Stimulated activated CD8-positive, alpha-beta memory T cell treated with anti-CD3 and anti-CD28 coated beads, Interleukin-7, amount 100 ng/mL, for 48 hours (primary cell): ENCODE data around the gene C10orf53.

ENCODE experiments used
- DNase-seq, 2 donors: peaks; one replicate each; pipeline ENCODE4 v3.0.0-alpha.2; 2020; ENCODE audit warnings: low read depth in 1 of 2; ENCODE audit errors: extremely low read depth in 1 of 2

The C10orf53 gene, protein sequence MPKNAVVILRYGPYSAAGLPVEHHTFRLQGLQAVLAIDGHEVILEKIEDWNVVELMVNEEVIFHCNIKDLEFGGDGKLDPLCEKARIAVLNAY

DNA sequence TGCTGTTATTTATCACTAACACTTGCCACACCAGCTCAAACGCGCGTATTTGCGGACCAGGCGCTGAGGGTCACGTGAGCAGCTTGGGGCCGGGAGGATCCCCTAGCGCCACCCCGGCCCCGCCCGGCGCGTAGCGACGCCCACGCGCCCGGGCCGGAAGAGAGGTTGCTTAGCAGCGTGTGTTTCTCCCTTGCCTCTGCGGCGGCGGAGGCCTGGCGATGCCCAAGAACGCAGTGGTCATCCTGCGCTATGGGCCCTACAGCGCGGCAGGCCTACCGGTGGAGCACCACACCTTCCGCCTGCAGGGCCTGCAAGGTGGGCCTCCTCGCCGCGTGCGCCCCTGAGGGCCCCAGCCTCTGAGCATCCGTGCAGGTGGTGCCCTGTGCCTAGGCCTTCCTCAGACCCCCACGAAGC lies at the start of gene C10orf53:
Gene C10orf53, plus strand, starts transcription at position 172 of the 414 bp plus-strand sequence. Its CDS starts 47 bp downstream, at position 219.
- DNase-seq = peak; percentile 1 to 13

DNA sequence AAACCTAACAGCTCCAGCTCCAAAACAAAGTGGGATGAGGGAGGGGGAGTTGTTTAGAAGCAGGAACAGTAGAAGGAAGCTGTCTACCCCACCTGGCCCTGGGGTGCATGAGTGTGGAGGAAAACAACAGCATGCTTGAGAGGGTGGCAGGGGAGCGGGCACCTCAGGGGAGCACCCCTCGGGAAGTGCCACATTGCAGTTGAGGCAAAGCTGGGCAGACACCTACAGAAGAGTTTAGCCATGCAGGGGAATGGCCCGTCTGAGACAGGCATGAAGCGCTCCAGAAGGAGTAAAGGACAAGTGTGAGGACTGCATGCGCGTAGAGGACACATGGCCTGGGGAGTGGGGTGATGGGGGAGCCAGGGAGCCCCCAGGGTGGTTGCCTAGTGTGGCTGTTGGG lies 47.5 kb upstream of the C10orf53 start:
- DNase-seq = no peak

DNA sequence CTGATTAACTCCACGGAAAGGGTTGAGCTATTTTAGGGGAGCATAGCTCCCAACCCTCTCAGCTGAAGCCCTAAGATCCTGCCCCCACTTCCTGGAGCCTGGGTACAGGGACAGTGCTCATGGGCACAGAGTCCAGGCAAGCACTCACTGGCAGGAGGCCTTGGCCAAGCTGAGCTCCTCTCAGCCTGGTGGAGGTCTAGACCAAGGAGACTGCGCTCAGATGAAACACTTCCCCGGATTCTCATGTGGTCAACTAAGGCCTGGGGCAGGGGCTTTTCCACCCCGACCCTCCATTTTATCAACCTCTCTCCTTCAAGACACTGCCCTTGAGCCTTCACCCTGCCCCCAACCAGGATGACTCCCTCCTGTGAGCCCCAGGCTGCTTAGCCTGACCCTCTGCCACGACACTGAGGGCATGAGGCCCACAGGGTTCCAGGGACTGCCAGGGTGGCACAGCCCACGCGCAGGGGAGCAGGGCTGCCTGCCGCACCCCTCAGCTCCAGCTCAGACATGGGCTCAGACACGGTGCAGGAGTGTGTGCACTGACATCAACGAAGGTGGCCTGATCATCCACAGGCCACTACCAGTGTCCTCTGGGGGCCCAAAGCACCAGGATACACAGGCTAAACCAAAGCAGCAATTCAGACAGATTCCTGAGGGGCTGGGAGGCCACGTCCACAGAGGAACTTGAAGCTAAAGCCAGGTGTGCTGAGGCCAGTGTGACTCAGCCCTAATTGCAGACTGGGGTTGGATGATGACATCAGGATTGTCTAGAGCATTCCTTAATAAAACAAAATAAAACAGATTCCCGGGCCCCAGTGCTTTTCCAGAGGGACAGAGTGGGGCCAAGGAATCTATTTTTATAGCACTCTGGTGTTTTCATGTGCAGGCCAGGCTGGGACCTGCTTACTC lies 46.8 kb upstream of the C10orf53 start:
- no peak for DNase-seq

DNA sequence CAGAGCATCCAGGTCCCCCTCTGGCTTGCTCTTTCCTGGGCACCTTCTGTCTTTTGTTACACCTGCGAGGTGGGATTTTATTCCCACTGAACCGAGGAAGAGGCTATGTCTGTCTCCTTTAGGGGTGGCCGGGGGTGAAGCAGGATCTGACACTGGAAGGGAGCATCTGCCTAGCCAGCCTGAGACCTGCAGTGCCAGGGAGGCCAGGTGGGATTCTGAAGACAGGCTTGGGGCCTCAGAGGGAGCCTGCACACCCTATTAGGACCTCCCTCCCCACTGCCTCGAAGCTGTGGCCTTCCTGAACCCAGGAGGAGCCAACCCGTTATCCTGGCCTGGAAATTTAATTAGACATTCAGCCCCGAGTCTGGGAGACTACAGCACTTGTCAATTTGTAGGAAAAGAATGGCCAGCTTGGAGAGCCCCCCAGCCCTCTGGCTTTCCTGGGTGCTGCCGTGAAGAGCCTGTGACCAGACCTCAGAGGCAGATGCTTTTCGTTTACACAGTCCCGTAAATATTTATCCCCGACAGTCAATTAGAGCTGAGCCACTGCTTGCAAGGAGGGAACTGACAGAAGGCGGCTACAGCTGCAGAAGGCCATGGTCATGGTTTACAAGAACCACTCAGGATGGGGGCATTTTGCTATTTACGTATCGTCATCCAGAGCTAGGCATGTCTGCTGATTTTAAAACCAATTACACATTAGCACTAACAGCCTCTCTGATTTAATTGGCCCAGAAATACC lies 46.0 kb upstream of the C10orf53 start:
- DNase-seq = no peak

DNA sequence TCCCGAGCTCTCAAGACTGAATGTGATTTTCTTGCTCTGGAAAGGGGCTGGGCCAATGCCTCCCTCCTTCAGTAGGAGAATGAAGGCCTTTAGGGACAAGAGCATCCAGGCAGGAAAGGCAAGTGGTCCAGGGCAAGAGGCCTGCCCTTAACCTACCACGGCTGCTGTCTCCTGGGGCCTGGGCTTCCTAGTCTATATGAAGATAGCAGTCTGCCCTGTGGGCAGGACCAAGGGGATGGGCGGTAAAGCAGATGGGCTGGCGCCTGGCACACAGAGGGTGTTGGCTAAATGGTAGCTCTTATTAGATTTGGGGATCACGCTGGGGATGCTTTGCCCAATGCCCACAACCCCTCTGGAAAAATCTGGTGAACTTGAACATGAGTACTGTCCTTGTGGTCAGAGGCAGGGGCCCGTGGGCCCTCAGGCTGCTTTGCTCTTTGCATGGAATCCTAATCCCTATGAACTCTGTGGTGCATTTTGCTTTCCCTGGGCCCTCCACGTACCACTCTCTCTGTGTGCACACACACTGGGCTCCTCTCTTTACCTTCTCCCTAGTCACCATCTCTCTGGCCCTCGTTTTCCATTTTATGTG lies 45.3 kb upstream of the C10orf53 start:
- no peak for DNase-seq

DNA sequence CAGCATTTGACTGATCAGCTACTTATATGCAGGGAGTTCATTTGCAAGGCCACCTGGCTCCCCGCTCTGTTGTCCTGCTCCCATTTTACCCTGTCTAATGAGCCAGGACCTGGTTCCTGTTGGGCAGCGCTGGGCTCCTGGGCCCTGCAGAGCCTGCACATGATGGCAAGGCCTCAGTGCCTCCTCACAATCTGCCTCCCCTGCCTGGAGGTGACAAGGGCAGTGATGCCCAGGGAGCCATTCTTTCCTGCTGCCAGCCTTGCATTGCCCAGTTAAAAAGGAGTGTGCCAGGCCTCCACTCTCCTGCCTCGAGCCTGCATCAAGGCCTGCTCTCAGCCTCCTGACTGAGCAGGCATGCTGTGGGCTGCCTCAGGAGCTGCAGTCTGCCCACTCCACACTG lies 37.1 kb upstream of the C10orf53 start:
- no peak for DNase-seq

DNA sequence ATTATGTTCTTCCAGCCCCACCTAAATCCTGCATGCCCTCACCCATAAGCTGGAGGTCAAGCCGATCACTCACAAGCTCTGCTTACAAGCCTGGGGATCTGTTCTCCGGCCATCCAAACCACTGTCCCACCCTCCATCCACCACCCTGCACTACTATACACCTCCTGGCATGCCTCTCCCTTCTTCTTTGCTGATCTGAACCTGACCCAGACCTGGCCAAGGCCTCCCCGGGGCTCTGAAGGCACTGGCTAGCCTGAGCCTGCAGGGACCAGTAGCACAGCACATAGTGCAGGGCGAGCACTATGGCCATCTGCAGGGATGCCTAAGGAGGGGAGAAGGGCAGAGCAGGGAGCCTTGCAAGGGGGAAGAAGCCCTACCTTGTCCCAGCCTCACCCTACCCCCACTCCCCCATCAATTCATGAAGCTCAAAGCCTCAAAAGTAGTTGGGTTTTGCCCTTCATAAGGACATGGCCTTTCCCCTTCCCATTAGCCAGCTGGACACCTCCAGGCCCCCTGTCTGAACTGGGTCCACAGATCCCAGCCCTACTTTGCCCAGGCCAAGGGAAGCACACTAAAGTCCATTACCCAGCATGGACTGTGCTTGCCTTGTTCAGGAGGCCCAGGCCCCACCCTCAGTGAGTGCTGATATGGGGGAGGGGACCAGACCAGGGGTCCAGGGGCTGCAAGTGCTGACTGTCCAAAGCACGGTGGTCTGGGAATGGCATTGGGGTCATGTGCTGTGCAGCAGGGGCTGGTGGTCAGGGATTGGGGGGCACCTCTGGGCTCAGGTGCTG lies 36.0 kb upstream of the C10orf53 start:
- no peak for DNase-seq

DNA sequence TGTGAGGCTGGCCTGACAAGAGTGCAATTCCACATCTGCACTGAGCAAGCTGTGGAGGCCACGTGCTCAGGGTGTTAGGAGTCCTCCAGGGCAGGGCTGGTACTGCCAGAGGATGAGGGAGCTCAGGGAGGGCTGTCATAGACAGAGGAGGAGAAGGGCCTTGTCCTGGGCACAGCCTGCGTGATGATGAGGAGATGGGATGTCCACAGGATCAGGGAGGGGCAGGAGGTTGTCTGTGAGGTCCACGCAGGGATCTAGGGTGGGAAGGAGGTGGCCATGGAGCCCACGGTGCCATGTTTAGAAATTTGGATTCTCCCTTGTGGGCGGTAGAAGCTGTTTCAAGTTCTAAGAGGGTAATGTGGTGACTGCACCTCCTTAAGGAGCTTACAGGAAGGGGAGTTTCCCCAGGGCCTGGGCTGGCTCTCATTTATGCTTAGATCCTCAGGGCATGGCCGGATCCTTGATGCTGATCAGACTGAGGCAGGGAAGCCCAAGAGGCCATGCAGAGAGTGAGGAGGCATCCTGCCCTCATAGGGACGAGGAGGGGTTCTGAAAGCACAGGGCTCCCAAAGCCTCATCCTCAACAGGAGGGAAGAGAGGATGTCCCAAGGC lies 35.3 kb upstream of the C10orf53 start:
- no peak for DNase-seq

DNA sequence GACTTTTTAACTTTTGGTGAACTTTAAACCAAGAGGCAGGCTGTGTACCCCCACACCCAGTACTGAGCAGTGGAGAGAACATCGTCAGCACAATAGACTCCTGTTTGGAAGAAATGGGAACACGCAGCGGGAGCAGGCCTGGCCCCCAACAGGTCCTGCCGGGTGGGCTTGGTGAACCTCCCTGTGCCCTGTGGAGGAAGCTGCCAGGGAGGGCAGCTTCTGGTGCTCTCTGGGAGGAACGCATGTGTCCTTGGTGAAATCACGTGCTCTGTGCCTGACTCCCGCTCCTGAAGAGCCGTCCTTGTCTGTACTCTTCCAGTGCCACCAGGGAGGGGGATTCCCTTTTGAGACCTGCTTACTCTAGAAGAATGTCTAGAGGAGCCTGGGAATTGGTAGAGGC lies 34.0 kb upstream of the C10orf53 start:
- no peak for DNase-seq

DNA sequence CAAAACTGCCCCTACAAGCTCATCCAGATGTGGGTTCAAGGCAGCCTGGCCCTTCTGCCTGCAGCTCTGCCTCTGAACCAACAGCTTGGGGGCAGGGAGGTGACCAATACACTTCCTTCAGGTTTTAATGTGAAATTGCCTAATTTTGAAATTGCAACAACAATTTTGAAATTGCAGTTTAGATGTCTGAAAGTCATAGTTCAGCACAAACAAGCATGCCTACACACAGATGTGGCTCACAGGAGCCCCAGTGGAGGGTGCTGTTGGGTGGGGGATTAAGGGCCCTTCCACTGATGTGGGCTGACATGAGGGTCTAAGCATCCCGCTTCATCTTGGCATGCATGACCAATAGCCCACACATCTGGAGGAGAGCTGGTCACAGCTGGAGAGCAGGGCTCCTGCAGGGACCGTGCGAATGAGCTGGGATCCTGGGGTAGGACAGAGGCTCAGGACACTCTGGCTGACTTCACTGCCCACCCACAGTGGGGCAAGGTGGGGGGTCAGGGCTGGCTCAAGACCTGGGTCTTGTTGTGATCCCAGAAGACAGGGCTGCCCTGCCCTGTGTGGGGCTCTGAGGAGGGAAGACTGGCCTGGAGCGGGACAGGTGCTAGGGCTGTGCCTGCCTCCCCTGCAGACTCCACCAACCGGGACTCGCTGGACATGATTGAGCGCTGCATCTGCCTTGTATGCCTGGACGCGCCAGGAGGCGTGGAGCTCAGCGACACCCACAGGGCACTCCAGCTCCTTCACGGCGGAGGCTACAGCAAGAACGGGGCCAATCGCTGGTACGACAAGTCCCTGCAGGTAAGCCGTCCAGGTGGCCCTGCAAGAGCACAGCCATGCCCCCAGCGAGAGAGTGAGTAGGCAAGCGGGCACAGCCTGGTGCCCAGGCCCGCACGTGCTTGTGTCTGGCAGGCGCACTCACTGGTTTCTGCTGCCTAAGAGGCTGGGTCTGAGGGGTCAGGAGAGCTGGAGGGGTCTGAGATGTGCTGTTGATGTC lies 33.3 kb upstream of the C10orf53 start:
- no peak for DNase-seq

DNA sequence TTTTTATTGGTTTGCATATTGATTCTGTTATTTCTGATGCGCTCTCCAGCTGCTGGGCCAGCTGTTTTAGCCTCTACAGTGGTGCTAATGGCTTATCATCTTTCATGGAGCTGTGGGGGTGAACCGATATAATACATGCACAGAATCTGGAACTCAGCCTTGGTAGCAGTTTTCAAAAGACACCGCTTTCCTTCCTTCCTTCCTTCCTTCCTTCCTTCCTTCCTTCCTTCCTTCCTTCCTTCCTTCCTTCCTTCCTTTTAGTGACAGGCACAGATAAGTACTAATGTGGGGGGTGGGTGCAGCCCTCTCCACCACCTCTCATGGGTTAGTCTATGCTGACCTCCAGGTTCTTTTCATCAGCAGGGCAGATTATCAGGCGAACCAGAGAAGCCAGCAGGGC lies 31.9 kb upstream of the C10orf53 start:
- DNase-seq = no peak

DNA sequence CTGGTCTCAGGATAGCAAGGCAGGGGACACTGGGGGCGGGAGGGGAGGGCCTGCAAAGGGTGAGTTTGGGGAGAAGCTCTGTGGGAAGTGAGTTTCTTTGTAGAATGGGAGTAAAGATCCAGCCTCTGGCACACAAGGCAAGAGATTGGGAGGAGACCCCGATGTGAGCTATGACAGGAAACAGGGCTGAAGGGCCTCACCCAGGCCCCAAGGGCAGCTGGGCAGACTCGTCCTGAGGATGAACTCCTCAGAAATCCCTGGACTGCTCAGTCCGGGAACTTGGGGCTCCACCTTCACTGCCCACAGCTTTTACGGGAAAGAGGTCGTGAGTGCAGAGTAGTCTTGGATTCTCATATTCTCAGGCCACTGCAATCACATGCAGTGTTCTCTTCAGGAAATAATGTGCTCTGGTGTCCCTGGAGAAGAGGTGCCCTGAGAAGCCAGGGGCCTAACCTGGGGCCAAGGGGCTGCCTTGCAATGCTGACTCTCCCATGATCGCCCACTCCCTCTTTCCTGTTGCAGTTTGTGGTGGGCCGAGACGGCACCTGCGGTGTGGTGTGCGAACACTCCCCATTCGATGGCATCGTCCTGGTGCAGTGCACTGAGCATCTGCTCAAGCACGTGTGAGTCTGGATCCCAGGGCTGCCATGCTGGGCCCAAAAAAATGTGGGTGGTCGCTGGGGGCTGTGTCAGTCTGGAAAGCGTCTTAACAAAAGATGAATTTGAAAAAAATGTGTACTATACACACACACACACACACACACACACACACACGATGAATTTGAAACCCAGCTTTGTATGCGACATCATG lies 31.3 kb upstream of the C10orf53 start:
- DNase-seq = no peak

DNA sequence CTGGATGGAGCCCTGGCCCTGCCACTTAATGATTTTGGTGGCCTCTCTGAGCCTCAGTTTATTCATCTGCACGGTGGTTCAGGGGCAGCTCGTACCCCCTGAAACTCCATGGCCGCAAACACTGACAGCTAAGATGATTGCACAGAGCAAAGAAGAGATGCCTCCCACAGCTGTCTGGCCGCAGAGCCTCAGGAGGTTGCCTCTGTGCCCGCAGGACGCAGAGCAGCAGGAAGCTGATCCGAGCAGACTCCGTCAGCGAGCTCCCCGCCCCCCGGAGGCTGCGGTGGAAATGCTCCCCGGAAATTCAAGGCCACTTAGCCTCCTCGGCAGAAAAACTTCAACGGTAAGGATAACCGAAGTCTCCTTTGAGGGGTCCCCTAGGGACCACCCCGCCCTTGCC lies 30.2 kb upstream of the C10orf53 start:
- peak; percentile 13 to 37 for DNase-seq

DNA sequence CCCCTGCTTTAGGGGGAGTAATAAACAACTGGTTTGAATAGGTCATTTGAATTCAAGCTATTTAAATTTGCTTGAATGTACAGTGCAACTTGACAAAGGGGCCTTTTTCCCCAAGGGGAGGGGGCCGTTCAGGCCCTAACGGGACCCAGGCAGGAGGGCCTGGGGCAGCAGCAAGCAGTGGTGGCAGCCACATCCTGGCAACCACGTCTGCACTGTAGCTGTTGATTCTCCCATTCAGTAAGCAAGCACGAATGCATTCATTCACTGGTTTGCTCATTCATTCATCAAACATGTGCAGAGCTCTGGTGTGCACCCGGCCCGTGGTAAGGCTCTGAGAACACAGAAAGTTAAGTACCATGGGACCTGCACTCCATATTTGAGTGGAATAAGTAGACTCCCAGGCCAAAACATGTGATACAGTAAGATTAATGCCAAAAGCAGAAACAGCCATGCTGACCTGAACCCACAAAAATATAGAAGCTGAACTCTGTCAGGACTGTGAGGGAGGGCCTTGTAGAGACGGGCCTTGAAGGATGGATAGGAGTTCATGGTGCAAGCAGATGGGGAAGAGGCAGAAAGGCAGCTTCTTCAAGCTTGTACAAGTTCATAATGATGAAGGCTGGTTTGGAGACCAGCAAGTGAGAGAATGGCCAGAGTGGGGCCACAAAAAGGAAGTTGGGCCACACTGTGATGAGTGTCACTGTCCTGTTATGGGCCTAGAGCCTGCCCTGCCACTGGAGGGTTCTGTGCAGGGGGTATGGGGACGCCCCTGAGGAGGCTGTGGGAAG lies 29.3 kb upstream of the C10orf53 start:
- DNase-seq = no peak

DNA sequence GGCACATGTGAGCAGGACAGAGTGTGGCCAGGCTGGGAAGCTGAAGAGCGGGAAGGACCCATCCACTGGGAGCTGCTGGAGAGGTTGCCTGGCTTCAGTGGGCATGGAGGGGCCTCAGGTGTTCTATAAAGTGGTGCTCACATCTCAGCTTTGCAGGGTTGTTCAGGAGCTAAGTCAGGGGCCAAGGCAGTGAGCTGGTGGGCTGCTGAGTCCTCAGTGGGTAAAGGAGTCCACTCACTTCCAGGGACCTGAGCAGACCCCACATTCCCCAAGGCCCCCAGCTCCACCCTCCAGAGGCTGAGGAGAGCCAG lies 28.8 kb upstream of the C10orf53 start:
- no peak for DNase-seq

DNA sequence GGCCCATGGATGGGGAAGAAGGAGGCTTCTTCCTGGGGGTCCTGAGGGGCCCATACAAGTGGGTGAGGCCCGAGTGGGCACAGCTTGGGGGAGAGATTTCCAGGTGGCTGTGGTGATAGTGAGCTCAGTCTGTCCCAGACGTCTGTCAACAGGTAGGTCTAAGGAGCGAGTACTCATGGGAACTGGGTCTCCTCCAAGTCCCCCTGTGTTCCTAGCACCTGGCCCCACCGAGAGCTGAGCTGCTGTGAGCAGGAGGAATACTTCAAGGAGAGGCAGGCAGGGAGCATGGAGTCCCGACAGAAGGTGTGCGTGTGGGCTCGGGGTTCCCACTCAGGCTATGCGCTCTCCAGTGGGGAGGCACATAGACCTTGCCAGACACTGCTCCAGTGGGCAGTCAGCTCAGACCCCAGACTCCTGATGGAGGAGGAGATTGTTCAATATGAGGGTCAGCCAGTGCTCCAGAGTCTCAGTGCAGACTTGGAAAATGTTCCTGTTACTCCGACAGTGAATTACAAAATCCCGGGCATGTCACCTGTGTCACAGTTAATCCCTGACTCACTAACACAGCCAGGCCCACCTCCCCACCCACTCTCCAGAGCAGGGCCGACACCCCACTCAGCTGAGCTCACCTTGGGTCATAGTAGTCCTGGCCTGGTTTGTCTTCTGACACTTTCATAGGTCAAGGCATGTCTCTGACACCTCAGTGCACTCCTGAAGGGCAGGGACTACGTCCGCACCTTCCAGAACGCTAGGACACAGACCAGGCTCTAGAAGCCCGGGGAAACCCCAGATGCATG lies 28.2 kb upstream of the C10orf53 start:
- DNase-seq = no peak

DNA sequence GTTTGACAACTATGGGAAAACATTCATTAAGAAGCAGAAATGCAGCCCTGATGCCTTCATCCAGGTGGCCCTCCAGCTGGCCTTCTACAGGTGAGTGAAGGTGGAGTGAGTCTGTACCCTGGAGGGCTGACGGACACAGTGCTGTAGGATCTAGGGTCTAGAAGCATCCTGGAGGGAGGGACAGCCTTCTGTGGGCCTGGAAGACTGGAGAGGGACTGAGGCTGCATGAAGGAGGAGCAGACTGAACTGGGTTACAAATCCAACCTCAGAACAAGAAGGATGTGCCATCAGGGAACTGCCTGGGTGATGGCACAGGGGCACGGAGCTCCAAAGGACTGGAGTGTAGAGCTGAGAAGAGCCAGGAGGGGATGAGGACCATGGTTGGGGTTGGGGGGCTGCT lies 27.5 kb upstream of the C10orf53 start:
- DNase-seq = no peak
